NCI-H146 treated with DMSO at 0.1 percent for 48 hours (cell line): ENCODE measurements around the gene GJC1.

Experiments used
- DNase-seq: peaks from one replicate; lab custom pipeline; 2025; ENCODE audit not compliant: unreplicated experiment; lab: John Stamatoyannopoulos, UW

GJC1 gene

DNA sequence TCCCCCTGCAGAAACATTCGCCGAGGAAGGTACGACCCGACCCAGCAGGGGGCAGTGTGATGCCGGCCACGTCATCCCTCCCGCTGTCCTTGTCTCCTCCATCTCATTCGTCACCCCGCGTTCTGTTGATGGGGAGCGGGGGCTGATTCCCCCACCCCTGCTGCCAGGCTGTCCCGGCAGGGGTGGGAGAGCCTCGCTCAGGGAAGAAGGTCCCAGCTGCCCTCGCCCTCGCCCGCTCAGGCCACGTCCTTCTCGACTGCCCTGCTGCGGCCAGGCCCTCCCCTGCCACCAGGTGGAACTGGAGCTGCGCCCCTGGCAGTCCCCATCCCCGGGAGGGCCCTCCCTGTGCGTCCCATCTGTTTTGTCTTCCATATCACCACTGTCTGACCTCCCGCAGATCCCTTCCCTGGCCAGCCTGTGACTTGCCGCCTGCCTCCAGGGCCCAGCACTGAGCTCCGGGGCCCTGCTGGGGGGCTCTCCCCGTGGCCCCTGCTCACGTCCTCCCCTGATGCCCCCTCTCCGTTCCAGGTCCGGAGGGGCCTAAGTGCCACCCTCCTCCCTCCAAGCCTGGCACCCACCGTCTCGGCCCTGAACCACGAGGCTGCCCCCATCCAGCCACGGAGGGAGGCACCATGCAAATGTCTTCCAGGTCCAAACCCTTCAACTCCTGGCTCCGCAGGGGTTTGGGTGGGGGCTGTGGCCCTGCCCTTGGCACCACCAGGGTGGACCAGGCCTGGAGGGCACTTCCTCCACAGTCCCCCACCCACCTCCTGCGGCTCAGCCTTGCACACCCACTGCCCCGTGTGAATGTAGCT, 50.7 kb downstream of the GJC1 start:
- DNase-seq: peak; percentile 72

DNA sequence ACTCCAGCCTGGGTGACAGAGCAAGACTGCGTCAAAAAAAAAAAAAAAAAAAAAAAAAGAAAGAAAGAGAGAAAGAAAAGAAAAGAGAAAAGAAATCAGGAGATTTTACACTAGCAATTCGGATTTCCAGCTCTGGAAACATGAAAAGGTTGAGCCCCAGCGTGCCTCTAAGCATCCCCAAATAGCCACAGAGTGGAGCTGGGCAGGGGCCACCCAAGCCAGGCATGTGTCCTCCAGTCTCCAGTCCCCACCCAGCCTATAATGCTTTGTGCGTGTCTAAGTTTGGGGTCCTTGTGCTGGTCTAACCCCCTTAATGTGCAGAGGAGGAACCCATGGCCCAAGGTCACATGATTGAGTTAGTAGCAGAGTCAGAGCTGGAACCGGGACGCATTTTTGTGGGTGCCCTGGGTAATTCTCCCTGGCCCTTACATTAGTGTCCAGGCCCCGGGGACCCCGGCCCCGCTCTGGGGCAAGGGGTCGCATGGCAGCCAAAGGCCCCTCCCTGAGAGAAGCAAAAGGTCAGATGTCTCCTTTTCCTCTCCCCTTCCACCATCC, 51.4 kb downstream of the GJC1 start:
- DNase-seq: no peak

DNA sequence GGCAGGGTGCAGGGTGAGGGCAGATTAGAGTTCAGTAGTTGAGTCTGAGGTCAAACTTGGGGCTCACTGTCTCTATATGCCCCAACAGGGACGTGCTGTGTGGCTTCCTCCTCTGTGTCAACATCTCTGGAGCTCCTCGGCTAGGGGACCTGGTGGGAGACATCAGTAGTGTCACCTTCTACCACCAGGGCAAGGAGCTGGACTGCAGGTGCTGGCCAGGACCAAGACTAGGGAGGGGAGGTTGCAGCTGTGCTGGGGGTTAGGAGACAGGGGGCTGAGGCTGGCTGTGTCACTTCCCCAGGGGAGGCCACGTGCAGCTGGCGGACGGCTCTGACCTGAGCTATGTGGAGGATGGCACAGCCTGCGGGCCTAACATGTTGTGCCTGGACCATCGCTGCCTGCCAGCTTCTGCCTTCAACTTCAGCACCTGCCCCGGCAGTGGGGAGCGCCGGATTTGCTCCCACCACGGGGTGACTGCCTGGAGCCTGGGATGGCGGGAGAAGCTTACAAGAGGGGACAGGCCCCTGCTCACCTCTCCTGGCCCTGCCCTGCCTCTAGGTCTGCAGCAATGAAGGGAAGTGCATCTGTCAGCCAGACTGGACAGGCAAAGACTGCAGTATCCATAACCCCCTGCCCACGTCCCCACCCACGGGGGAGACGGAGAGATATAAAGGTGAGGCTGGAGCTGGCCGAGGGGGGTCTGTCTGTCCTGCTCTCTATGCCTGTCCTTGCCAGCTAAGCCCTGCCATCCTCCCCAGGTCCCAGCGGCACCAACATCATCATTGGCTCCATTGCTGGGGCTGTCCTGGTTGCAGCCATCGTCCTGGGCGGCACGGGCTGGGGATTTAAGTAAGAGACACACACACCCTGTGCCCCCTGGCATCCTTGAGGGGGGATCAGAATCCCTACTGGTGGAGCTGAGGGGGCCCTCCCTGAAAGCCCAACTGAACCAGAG, 52.4 kb downstream of the GJC1 start:
- no peak for DNase-seq

DNA sequence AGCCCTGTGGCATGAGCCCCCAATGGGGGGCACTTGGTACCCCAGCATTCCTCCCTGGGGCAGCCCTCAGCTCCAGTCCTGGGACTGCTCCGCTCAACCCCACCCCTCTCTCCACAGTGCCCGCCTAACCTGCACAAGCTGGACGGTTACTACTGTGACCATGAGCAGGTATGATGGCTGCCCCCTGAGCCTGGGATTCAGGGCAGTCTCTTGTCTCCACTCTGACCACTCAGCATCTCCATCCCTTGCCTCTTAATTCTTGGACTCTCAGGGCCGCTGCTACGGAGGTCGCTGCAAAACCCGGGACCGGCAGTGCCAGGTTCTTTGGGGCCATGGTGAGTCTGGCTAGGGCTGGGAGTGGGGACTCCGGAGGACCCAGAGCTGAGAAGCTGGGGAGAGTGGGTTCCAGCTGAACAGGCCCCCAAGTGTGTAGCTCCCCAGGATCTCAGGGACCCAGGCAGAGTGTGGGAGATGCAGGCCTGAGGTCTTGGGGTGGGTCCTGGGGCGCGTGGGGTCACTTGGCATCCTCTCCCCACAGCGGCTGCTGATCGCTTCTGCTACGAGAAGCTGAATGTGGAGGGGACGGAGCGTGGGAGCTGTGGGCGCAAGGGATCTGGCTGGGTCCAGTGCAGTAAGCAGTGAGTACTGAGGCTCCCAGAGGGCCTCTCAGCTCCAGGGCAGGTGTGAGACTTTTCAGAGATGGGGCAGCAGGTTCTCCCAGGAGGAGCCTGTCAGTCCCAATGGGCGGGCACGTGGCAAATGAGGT, 53.3 kb downstream of the GJC1 start:
- DNase-seq: no peak

DNA sequence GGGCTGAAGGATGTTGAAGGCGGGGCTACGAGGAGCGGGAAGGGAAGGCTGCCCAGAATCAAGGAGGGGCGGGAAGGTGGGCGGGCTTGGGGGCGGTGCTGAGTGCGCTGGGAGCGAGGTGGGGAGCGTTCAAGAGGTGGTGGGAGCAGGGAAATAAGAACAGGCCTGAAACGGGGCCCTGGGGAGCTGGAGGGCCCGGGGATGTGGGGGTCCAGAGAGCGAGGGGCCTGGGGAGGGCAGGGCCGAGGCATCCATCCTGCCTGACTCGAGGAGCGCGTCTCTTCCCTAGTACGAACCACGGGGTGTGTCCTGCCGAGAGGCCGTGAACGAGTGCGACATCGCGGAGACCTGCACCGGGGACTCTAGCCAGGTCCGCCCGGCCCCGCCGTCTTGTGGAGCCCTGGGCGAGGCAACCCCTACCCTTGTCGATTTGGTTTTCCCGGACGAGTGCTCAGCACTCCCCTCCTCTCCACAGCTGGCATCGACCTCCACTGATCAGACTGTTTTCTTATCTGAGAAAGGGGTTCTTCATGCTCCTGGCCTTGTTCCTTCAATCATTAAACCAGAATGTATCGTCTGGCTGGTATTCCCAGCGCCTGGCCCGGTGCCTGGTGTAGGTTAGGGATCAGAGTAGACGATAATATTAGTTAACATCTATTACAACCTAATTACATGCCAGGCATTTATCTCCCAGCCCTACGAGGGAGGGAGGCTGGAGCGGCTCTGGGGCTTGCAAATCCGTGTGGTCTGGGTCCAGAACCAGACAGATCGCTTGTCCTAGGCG, 54.1 kb downstream of the GJC1 start:
- DNase-seq: no peak

DNA sequence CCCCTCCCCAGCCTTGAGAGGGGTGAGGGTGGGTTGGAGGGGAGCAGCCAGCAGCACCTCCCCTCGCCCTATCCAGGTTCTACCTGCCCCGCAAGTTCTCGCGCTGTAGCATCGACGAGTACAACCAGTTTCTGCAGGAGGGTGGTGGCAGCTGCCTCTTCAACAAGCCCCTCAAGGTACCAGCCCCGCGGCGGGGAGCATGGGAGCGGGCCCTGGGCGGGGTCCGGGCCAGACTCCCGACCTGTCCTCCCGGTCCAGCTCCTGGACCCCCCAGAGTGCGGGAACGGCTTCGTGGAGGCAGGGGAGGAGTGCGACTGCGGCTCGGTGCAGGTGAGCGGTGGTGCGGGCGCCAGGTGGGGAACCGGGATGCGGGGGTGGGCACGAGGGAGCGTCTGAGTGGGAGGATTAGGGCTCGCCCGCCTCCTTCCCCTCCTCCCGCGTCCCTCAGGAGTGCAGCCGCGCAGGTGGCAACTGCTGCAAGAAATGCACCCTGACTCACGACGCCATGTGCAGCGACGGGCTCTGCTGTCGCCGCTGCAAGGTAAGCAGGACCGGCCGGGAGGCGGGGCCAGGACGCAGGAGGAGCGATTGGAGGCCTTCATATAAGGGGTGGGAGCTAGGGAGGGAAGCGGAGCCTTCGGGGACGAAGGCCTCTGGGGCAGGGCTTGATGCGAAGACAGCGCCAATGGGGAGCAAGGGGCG, 54.8 kb downstream of the GJC1 start:
- peak; percentile 95 for DNase-seq

DNA sequence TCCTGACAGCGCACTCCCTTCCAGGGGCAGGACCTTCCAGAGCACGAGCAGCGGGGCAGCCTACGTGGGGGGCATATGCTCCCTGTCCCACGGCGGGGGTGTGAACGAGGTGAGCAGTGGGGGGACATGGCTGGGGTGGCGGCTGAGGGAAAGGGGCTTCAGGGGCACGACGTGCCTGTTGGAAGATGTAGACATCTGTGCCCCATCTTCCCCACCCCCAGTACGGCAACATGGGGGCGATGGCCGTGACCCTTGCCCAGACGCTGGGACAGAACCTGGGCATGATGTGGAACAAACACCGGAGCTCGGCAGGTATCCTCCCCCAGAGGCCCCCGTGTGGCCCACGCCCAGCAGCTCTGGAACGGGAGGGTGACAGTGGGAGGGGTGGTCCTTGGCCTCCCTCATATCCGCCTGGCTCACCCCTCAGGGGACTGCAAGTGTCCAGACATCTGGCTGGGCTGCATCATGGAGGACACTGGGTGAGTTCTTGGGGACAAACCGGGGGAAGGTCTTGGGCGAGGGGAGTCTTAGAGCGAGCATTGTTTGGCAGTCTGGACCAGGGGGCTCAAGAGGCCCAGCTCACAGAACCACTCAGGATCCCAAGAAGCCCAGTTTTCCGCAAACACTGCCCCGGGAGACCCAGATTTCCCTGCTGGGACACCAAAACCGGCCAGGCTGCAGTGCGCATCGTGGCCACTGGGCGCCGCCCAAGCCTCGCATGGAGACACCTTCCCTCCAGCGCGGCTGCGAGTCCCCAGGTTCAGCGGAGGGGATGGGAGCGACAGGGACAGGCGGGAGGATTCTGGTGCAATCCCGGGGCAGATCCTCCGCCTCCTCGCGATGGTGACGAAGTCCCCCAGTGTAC, 55.6 kb downstream of the GJC1 start:
- DNase-seq: peak; percentile 20

DNA sequence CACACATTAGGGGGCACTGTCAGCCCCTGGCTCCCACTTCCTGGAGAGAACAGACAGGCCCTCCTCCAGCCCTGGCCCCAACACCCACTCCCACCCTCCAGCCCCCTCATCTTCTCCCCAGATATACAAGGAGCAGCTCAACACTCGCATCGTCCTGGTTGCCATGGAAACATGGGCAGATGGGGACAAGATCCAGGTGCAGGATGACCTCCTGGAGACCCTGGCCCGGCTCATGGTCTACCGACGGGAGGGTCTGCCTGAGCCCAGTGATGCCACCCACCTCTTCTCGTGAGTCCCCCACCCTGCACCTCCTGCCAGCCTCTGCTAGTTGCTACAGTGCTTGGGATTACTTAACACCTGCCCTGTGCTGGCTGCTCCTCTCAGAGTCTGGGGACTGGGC, 56.9 kb downstream of the GJC1 start:
- no peak for DNase-seq

DNA sequence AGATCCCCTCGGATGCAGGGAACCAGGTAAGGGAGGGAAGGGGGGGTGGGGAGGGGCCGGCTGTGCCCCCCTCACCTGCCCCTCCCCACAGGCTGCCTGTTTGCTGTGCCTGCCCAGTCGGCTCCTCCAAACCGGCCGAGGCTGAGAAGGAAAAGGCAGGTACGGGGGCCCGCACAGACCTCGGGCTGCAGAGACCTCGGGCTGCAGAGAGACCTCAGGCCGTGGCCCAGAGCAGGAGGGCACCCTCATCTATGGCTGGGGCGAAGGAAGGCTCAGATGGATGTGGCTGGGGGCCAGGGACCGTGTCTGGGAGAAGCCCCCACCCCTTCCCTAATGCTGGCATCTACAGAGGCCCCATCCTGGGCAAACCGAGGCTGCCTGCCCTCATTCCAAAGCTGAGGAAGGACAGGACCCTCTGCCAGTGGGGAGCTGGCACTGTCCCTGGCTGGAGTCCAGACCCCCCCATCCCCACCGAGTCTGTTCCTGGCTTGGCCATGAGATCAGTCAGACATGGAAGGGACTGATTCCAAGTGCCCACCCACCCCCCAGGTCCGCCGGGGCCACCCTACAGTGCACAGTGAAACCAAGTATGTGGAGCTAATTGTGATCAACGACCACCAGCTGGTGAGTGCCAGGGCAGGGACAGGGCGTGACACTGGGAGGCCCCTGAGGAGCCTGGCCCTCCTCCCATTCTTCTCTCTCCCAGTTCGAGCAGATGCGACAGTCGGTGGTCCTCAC, 57.6 kb downstream of the GJC1 start:
- DNase-seq: no peak

DNA sequence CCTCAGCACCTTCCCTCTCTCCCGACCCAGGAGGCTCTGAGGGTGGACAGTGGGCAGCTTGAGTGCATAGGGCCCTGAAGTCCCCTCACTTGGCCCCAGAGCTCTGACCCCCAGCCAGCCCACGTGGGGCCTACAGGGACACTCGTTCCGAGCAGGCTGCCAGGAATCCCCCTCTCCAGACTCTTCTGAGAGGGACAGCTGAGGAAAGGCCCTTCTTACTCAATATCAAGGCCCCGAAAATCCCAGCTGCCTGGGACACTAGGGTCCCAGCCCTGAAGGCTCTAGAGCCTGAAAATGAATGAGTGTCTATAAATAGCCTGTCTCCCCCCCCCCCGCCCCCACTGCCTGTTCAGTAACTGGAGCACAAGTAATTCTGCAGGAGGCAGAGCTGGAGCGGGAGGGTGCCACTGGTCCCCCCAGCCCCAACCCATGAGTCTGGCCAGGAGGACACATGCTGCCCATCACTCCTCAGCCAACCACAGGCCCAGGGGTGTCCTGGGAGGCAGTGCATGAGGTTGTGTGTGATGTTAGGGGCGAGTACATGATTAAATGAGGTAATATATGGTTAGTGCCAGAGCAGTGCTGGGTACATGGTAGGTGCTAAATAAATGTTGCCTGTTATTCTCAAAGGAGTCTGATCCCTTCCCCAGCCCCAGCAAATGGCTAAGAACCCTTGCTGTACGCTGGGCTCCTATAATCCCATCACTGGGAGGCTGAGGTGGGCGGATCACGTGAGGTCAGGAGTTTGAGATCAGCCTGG, 59.7 kb downstream of the GJC1 start:
- DNase-seq: no peak

DNA sequence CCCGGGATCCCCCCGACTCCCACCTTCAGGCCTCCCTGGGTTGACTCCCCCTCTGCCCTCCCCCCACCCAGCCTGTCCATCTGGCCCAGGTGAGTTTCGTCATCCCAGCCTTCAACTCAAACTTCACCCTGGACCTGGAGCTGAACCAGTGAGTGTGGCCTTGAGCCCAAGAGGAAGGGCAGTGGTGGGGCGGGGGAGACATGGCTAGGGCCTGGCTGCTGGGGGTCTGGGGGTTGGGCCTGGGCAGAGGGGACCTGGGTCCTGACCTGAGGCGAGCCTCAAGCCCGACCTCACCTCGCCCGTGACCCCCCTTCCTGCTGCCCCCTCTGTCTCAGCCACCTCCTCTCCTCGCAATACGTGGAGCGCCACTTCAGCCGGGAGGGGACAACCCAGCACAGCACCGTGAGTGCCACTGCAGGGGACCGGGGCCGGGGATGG, 60.4 kb downstream of the GJC1 start:
- DNase-seq: no peak

DNA sequence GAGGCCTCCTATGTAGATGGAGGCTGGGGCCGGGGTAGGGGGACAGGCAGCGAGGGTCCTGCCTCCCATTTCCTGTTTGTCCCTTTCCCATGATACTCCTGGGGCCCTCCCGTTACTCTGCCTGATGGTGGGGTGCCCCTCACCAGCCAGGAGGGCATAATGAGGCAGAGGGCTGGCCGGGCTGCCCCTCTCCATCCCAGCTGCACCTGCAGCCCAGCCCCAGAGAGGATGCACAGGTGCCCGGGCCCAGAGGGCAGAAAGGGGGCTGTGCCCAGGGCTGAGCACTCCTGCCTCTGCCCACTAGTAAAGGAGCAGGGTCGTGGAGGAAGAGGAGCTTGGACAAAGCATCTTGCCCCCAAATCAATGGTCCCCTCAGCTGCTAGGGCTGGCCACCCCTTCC, 60.9 kb downstream of the GJC1 start:
- no peak for DNase-seq

DNA sequence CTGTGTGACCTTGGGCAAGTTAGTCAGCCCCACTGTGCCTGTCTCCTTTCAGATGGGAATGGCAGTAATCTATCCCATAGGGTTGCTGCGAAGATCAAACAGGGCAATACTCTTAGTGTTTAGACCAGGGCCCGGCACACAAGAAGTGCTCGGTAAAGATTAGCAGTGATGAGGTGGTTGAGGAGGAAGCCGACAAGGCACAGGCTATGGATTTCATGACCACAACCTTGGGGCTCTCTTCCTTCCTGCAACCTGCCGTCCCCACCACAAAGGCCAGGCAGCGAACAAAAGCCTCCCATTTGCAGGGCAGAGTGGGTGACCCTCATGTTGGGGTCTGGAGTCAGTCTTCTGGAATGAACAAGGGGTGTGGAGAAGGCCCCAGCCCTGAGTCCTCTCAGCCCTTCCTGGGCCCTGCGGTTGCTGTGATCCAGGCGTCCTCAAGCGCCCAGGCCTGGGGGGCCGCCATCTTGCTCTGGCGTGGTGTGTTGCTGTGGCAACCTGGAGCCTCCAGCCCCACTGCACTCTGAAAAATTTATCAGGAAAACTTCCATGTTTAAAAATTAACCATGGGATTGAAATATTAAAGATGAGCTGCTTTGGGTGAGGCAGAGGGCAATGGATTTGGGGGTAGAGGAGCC, 61.5 kb downstream of the GJC1 start:
- DNase-seq: no peak

DNA sequence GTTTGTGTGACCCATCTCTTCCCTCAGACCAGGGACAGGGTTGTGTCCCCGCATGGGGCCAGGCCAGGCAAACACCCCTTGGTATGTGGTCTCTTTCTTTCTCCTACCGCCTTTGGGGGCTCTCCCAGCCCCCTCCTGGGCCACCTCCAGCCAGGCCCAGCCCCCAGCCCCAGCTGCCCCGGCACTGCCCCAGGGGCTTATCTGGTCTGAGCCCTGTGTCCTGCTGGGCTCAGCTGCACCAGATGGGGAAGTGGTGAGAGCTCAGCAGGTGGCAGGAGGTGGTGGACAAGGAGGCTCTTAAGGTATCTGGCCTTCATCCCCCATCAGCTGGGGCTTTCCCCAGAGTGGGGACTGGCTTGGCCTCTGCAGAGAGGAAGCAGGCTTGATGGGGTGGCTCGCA, 62.6 kb downstream of the GJC1 start:
- peak; percentile 63 for DNase-seq

DNA sequence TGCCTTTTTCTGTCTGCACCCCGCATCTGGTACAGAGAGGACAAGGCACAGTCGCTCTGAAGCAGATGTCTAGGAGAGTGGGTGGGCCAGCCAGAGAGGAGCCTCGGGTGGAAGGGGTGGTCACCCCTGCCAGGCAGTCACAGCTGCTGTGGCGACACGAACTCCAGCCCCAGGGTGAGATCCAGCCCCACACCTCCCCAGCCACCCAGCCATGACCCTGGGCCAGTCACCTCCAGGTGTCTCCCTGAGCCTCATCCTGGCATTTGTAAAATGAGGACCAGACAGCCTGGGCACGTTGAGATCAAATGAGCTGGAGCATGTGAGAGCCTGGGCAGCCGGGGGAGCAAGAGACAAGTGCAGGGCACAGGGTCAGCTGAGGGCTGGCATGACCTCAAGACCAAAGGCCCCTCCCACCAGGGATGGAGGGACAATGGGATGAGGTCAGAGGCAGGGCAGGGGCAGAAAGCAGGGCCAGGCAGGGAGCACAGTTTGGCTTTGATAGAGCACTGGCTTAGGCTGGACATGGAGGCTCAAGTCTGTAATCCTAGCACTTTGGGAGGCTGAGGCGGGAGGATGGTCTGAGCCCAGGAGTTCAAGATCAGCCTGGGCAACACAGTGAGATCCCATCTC, 63.6 kb downstream of the GJC1 start:
- DNase-seq: no peak

DNA sequence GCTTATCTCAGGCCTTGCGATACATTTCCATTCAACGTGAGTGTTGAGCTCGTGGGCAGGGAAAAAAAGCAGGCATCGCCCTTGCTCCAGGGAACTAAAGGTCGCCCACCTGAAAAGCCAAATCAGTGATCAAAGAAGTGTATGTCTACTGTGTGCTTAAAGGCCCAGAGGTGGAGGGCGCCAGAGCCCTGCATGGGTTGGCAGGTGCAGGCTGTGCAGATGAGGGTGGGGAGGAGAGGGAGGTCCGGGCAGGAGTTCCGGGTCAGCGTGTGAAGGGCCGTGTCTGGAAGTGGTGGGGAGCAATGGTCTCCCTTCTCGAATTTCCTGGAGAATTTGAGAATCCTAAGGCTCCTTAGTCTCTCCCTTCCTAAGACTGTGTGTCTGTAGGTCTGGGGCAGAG, 64.1 kb downstream of the GJC1 start:
- no peak for DNase-seq
